HepG2 (cell line): Measurements from ENCODE around the gene FBXW8. TPM values are rescaled to one million over a fixed set of nuclear protein-coding genes. Genes with fewer than 3 reads are reported as not detected.

ENCODE experiments used
- ARID5B ChIP-seq: IDR thresholded peaks from 2 replicates; pipeline ENCODE4 v1.4.0; 2020; ENCODE audit warnings: mild to moderate bottlenecking, missing genetic modification reagents
- CREB1 ChIP-seq, 2 experiments: fragments of 450-650 bp in 1 of 2; IDR thresholded peaks; 2 replicates each; pipeline ENCODE4 v1.6.1; 2016 to 2017; ENCODE audit warnings: control low read depth in 1 of 2, mild to moderate bottlenecking in 1 of 2, missing compliant biosample characterization in 1 of 2, missing genetic modification characterization in 1 of 2
- ELF4 ChIP-seq: sonication (generic); formaldehyde crosslinking; IDR thresholded peaks from 2 replicates; pipeline ENCODE4 v1.5.0; 2020; ENCODE audit warnings: missing genetic modification reagents, mild to moderate bottlenecking, moderate library complexity, borderline replicate concordance
- KAT2B ChIP-seq: fragments of 150-350 bp; IDR thresholded peaks from 2 replicates; pipeline ENCODE4 v1.6.1; 2014; ENCODE audit warnings: low read depth, low read length, borderline replicate concordance
- RFX3 ChIP-seq: IDR thresholded peaks from 2 replicates; pipeline ENCODE4 v1.6.1; 2016; ENCODE audit warnings: missing biosample characterization, missing genetic modification reagents
- ZNF468 ChIP-seq: sonication (generic); formaldehyde crosslinking; IDR thresholded peaks from 2 replicates; pipeline ENCODE4 v1.8.0; 2022; ENCODE audit warnings: mild to moderate bottlenecking, moderate library complexity, missing genetic modification reagents
- ZNF614 ChIP-seq: IDR thresholded peaks from 2 replicates; pipeline ENCODE4 v1.6.1; 2018; ENCODE audit warnings: missing biosample characterization, missing genetic modification reagents, inconsistent platforms, borderline replicate concordance
- ZNF687 ChIP-seq: sonication (generic); formaldehyde crosslinking; IDR thresholded peaks from 2 replicates; pipeline ENCODE4 v1.5.1; 2020; ENCODE audit warnings: mild to moderate bottlenecking, missing genetic modification reagents, moderate library complexity
- ZNF878 ChIP-seq: sonication (generic); formaldehyde crosslinking; IDR thresholded peaks from 2 replicates; pipeline ENCODE4 v1.8.1; 2023; ENCODE audit warnings: mild to moderate bottlenecking, missing genetic modification reagents, moderate library complexity
- ZSCAN22 ChIP-seq: sonication (generic); formaldehyde crosslinking; IDR thresholded peaks from 2 replicates; pipeline ENCODE4 v1.4.0; 2020; ENCODE audit warnings: mild to moderate bottlenecking, missing genetic modification reagents
- polyA plus RNA-seq, 8 experiments: library from polyadenylated mRNA; depleted of rRNA in 3 of 8; stranded (reverse) in 7 of 8; unstranded in 1 of 8; fragments of >200 nt; fragmentation: Illumina TruSeq in 4 of 8; extraction: Trizol in 4 of 8; gene quantifications; 2 replicates each; pipeline versions ENCODE4 v1.2.1 to v1.2.3, GENCODE V29; 2011 to 2016; ENCODE audit warnings: low read depth in 4 of 8, missing spikeins in 1 of 8, mixed read lengths in 1 of 8; ENCODE audit not compliant: insufficient read depth in 1 of 8
- total RNA-seq, 5 experiments: library from RNA; depleted of rRNA; stranded (reverse); fragments of >200 nt; fragmentation: Illumina TruSeq; extraction: Trizol; gene quantifications; 2 replicates each; pipeline ENCODE4 v1.2.3, GENCODE V29; 2016; ENCODE audit warnings: low read depth in 1 of 5
- TF ChIP-seq, protein P1 (sequence below): sonication (generic); formaldehyde crosslinking; IDR thresholded peaks from 2 replicates; pipeline ENCODE4 v1.5.0; 2020; ENCODE audit warnings: mild to moderate bottlenecking, missing genetic modification reagents, borderline replicate concordance
- TF ChIP-seq, protein P2 (sequence below): sonication (generic); formaldehyde crosslinking; IDR thresholded peaks from 2 replicates; pipeline ENCODE4 v1.8.1; 2022; ENCODE audit warnings: mild to moderate bottlenecking, missing genetic modification reagents

The FBXW8 gene
- total and polyA plus RNA-seq, 2 of the 13 experiments (the other 11 are each of a cell fraction or from before 2014, with no cell fraction given) = 5.1 to 5.9 TPM

GRCh38 chr12:116920939-116921338, 10.2 kb downstream of the FBXW8 start (continued):
- TF ChIP-seq, protein P1, sequence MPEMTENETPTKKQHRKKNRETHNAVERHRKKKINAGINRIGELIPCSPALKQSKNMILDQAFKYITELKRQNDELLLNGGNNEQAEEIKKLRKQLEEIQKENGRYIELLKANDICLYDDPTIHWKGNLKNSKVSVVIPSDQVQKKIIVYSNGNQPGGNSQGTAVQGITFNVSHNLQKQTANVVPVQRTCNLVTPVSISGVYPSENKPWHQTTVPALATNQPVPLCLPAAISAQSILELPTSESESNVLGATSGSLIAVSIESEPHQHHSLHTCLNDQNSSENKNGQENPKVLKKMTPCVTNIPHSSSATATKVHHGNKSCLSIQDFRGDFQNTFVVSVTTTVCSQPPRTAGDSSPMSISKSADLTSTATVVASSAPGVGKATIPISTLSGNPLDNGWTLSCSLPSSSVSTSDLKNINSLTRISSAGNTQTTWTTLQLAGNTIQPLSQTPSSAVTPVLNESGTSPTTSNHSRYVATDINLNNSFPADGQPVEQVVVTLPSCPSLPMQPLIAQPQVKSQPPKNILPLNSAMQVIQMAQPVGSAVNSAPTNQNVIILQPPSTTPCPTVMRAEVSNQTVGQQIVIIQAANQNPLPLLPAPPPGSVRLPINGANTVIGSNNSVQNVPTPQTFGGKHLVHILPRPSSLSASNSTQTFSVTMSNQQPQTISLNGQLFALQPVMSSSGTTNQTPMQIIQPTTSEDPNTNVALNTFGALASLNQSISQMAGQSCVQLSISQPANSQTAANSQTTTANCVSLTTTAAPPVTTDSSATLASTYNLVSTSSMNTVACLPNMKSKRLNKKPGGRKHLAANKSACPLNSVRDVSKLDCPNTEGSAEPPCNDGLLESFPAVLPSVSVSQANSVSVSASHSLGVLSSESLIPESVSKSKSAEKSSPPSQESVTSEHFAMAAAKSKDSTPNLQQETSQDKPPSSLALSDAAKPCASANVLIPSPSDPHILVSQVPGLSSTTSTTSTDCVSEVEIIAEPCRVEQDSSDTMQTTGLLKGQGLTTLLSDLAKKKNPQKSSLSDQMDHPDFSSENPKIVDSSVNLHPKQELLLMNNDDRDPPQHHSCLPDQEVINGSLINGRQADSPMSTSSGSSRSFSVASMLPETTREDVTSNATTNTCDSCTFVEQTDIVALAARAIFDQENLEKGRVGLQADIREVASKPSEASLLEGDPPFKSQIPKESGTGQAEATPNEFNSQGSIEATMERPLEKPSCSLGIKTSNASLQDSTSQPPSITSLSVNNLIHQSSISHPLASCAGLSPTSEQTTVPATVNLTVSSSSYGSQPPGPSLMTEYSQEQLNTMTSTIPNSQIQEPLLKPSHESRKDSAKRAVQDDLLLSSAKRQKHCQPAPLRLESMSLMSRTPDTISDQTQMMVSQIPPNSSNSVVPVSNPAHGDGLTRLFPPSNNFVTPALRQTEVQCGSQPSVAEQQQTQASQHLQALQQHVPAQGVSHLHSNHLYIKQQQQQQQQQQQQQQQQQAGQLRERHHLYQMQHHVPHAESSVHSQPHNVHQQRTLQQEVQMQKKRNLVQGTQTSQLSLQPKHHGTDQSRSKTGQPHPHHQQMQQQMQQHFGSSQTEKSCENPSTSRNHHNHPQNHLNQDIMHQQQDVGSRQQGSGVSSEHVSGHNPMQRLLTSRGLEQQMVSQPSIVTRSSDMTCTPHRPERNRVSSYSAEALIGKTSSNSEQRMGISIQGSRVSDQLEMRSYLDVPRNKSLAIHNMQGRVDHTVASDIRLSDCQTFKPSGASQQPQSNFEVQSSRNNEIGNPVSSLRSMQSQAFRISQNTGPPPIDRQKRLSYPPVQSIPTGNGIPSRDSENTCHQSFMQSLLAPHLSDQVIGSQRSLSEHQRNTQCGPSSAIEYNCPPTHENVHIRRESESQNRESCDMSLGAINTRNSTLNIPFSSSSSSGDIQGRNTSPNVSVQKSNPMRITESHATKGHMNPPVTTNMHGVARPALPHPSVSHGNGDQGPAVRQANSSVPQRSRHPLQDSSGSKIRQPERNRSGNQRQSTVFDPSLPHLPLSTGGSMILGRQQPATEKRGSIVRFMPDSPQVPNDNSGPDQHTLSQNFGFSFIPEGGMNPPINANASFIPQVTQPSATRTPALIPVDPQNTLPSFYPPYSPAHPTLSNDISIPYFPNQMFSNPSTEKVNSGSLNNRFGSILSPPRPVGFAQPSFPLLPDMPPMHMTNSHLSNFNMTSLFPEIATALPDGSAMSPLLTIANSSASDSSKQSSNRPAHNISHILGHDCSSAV = no peak
- TF ChIP-seq ZNF614 (no peak), ZNF687 (no peak), RFX3 (CRISPR knock-in tag) (no peak), ARID5B (no peak), ZNF878 (CRISPR knock-in tag) (no peak), ZSCAN22 (no peak), ZNF468 (CRISPR knock-in tag) (no peak), KAT2B (no peak), ELF4 (CRISPR knock-in tag) (no peak), CREB1 (IDR thresholded peaks at IDR 0.05) (no peak), CREB1 (CRISPR knock-in tag; IDR thresholded peaks at IDR 0.05) (no peak)
- TF ChIP-seq, protein P2, sequence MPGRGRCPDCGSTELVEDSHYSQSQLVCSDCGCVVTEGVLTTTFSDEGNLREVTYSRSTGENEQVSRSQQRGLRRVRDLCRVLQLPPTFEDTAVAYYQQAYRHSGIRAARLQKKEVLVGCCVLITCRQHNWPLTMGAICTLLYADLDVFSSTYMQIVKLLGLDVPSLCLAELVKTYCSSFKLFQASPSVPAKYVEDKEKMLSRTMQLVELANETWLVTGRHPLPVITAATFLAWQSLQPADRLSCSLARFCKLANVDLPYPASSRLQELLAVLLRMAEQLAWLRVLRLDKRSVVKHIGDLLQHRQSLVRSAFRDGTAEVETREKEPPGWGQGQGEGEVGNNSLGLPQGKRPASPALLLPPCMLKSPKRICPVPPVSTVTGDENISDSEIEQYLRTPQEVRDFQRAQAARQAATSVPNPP = no peak
